Measurements from ENCODE around the gene NUDT5. TPM values are rescaled to one million over a fixed set of nuclear protein-coding genes. Genes with fewer than 3 reads are reported as not detected.

The NUDT5 gene
- total RNA-seq, 1 experiment from 2014 or later = 117 TPM

- Histone ChIP-seq H3K14ac (ENCODE audit: insufficient read depth, low read length) (no peak overlapping the region), H3K27me3 (ENCODE audit: insufficient read depth, low read length) (no peaks in the 10 kb centered on the region), H3K9ac (ENCODE audit: extremely low read depth, insufficient read length, low read length) (no peak overlapping the region), H4K91ac (ENCODE audit: insufficient read length, low read depth, low read length) (no peak overlapping the region), H3K79me2 (ENCODE audit: insufficient read depth, low read length) (no peaks in the 10 kb centered on the region), H2AK5ac (ENCODE audit: insufficient read length, low read length) (no peak overlapping the region), H3K56ac (ENCODE audit: insufficient read length, low read depth, low read length) (no peak overlapping the region), H3K23ac (ENCODE audit: insufficient read length, low read depth, low read length) (no peak overlapping the region), H3K4me1 (ENCODE audit: insufficient read depth, low read length) (peaks cover 9% of the 10 kb centered on the region; the same call in 1 of the 2 replicates), H2AFZ (ENCODE audit: low read length) (no peak overlapping the region), H3K23me2 (ENCODE audit: insufficient read length, low read depth, low read length, poor library complexity, severe bottlenecking) (no peaks in the 10 kb centered on the region), H3K79me1 (ENCODE audit: insufficient read depth, low read depth, low read length, poor library complexity, severe bottlenecking) (no peaks in the 10 kb centered on the region), H4K5ac (ENCODE audit: insufficient read length, low read depth, low read length) (no peak overlapping the region), H2BK15ac (ENCODE audit: low read depth, low read length) (no peak overlapping the region), H3T11ph (ENCODE audit: low read length) (no peak overlapping the region), H3K18ac (ENCODE audit: insufficient read length, low read depth, low read length) (no peak overlapping the region), H3K27ac (ENCODE audit: insufficient read length, low read depth, low read length) (no peak overlapping the region), H2BK20ac (ENCODE audit: low read depth, low read length, poor library complexity, severe bottlenecking) (no peak overlapping the region), H4K20me1 (ENCODE audit: control insufficient read depth, insufficient read depth, insufficient read length) (no peaks in the 10 kb centered on the region), H3K4me2 (ENCODE audit: insufficient read depth, insufficient read length, low read length) (no peak overlapping the region), H2BK120ac (ENCODE audit: low read depth, low read length, poor library complexity, severe bottlenecking) (no peak overlapping the region), H2BK12ac (ENCODE audit: insufficient read length, low read depth, low read length) (no peak overlapping the region), H2BK5ac (ENCODE audit: insufficient read length, low read length) (no peak overlapping the region), H3K4ac (ENCODE audit: low read depth, low read length) (no peak overlapping the region), H4K8ac (replicated peaks; ENCODE audit: insufficient read length, low read depth, low read length) (no peak overlapping the region), H3K9me3 (ENCODE audit: control insufficient read depth, low read depth, low read length) (no peaks in the 10 kb centered on the region)
- H3K27ac Mint-ChIP-seq = peak overlapping the region in 2 of 3 experiments; percentile 75 to 95; a peak in 3 of 7 replicates
- H3K4me3 Mint-ChIP-seq = no peak overlapping the region
- no CpG with 5 or more reads among the region's 4 CpGs for WGBS (ENCODE audit: extremely low coverage, insufficient read length, low lambda C conversion rate)
- no peak for TF ChIP-seq CTCF (conservative IDR thresholded peaks at IDR 0.05)
- H3K27me3 Mint-ChIP-seq (ENCODE audit: low read depth) = no peaks in the 10 kb centered on the region; the same call in 1 of the 2 replicates
- H3K9me3 Mint-ChIP-seq = no peaks in the 10 kb centered on the region
- H3K36me3 Mint-ChIP-seq (ENCODE audit: insufficient read depth in 1 of 3, low read depth in 3 of 3) = peaks cover 13 to 58% (median 29%) of the 10 kb centered on the region in 3 experiments
- no peak for DNase-seq
- H3K4me1 Mint-ChIP-seq = peaks cover 23 to 27% of the 10 kb centered on the region in 2 experiments
These were observed 16.0 kb downstream of the NUDT5 start for GRCh38 chr10:12179606-12180170.

All from H9 (cell line).